ENCODE data around the gene FLVCR2. TPM values are rescaled to one million over a fixed set of nuclear protein-coding genes. Genes with fewer than 3 reads are reported as not detected.
"Not testable (repeated sequence)": the region's sequence is repeated elsewhere in the genome, so short reads cannot be mapped to it uniquely, and the experiment has no call there.

The FLVCR2 gene
- total RNA-seq, 2 experiments from 2014 or later, result 0.50 to 4.4 TPM

DNA sequence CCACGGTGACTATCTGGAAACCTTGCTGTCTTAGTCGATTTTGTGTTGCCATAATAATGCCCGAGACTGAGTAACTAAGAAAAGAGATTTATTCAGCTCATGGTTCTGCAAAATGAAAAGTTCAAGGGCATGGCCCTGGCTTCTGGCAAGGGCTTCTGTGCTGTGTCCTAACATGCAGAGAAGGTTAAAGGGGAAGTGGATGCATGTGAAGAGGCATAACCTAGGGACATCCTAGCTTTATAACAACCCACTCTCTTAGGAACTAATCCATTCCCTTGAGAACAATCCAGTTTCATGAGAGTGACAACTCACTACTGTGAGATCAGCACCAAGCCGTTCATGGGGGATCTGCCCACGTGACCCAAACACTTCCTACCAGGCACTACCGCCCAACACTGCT is 11.5 kb downstream of the FLVCR2 start:
- intact Hi-C loops (cut with micrococcal nuclease), result no loop called here

DNA sequence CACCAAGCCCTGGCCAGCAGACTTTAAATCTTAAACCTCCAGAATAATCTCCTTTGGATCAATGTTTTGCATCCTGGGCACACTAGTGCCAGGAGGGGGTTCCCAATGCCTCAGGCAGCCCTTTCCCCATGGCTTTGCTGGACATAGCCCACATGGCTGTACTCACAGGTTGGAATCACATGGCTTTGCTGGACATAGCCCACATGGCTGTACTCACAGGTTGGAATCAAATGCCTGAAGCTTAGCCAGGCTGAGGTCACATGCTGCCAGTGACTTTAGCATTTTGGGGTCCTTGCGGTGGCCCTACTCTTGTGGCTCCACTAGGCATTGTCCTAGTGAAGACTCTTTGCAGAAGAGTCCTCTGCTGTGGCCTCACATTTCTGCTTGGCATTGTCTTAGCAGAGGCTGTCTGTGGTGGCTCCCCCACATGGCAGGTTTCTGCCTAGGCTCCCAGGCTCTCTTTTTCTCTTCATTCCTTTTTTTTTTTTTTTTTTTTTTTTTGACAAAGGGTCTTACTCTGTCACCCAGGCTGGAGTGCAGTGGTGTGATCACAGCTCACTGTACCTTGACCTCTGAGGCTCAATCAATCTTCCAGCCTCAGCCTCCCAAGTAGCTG is 13.0 kb downstream of the FLVCR2 start:
- Mint-ChIP-seq H3K27me3 (no peaks in the 10 kb centered on the region), H3K4me3 (no peak overlapping the region), H3K9me3 (no peaks in the 10 kb centered on the region), H3K27ac (no peak overlapping the region), H3K4me1 (ENCODE audit: low read depth) (no peaks in the 10 kb centered on the region), H3K36me3 (ENCODE audit: low read depth) (no peaks in the 10 kb centered on the region)
- TF ChIP-seq, protein P1, sequence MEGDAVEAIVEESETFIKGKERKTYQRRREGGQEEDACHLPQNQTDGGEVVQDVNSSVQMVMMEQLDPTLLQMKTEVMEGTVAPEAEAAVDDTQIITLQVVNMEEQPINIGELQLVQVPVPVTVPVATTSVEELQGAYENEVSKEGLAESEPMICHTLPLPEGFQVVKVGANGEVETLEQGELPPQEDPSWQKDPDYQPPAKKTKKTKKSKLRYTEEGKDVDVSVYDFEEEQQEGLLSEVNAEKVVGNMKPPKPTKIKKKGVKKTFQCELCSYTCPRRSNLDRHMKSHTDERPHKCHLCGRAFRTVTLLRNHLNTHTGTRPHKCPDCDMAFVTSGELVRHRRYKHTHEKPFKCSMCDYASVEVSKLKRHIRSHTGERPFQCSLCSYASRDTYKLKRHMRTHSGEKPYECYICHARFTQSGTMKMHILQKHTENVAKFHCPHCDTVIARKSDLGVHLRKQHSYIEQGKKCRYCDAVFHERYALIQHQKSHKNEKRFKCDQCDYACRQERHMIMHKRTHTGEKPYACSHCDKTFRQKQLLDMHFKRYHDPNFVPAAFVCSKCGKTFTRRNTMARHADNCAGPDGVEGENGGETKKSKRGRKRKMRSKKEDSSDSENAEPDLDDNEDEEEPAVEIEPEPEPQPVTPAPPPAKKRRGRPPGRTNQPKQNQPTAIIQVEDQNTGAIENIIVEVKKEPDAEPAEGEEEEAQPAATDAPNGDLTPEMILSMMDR (IDR thresholded peaks at IDR 0.05), result no peak
- no peak for DNase-seq
- POLR2A ChIA-PET, result no interaction called here
- ATAC-seq, result no peak
- intact Hi-C loops (cut with micrococcal nuclease), result no loop called here
- CTCF ChIA-PET, result interaction anchor here (1.1 to 1.6 kb wide), 2 partner anchors 14 to 63 kb away, joined by 4 to 5 read pairs; no protein-coding TSS in a partner anchor

More for the DNA sequence above, 11.5 kb downstream of the FLVCR2 start:
- H3K9me3 Mint-ChIP-seq, result no peaks in the 10 kb centered on the region
- ChIA-PET POLR2A (no interaction called here), CTCF (interaction anchor here (0.8 to 2.0 kb wide), 4 partner anchors 13 to 166 kb away, joined by 3 to 10 read pairs (median 3); no protein-coding TSS in a partner anchor)
- TF ChIP-seq, protein P1 (IDR thresholded peaks at IDR 0.05), result no peak
- H3K27me3 Mint-ChIP-seq, result no peaks in the 10 kb centered on the region
- H3K4me1 Mint-ChIP-seq (ENCODE audit: low read depth), result no peaks in the 10 kb centered on the region
- no peak for ATAC-seq
- H3K36me3 Mint-ChIP-seq (ENCODE audit: low read depth), result no peaks in the 10 kb centered on the region
- no peak overlapping the region for H3K27ac Mint-ChIP-seq
- H3K4me3 Mint-ChIP-seq, result no peak overlapping the region
- no peak for DNase-seq

DNA sequence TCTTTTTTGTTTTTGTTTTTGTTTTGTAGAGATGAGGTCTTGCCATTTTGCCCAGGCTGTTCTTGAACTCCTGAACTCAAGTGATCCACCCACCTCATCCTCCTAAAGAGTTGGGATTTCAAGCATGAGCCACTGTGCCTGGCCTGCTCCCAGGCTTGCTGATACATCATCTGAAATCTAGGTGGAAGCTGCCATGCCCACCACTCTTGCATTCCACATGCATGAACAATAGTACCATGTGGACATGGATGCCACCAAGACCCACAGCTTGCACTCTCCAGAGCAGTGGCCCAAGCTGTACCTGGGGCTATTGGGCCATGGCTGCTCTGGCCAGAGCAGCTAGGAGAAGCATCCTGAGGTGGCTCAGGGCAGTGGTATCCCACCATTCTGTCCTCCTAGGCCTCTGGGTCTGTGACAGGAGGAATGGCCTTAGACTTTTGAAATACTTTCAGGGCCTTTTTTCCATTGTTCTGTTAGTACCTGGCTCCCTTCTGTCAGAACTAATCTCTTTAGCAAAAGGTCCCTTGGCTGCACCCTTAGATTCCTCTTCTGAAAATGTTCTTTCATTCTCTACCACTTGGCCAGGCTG is 13.7 kb downstream of the FLVCR2 start:
- Mint-ChIP-seq H3K4me3 (no peak overlapping the region), H3K27me3 (no peaks in the 10 kb centered on the region), H3K27ac (no peak overlapping the region), H3K4me1 (ENCODE audit: low read depth) (no peaks in the 10 kb centered on the region), H3K36me3 (ENCODE audit: low read depth) (no peaks in the 10 kb centered on the region), H3K9me3 (no peaks in the 10 kb centered on the region)
- CTCF ChIA-PET, result interaction anchor here (1.1 to 1.6 kb wide), 2 partner anchors 15 to 63 kb away, joined by 4 to 5 read pairs; no protein-coding TSS in a partner anchor
- intact Hi-C loops (cut with micrococcal nuclease), result no loop called here
- TF ChIP-seq, protein P1 (IDR thresholded peaks at IDR 0.05), result no peak
- no peak for DNase-seq
- no peak for ATAC-seq
- POLR2A ChIA-PET, result no interaction called here

DNA sequence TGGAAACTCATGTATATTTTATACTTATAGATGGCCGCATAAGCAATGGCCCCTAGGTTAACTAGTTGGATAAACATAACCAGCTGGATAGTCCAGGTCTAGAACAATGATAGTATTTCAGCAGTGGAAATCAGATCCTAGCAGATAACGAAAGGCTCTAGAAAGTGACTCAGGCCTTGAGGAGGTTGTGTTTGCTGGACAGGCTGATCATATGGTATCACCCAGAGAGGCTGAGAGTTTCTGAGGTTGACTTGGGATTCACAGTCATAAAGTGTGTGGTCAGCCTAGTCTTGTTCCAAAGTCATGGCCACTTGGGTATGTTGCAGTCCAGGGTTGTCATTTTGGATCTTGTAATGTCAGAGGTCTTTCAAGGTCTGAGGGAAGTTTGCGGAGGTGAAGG is 16.8 kb downstream of the FLVCR2 start:
- Mint-ChIP-seq H3K9me3 (no peaks in the 10 kb centered on the region), H3K27me3 (no peaks in the 10 kb centered on the region), H3K27ac (no peak overlapping the region), H3K4me1 (ENCODE audit: low read depth) (no peaks in the 10 kb centered on the region), H3K4me3 (no peak overlapping the region), H3K36me3 (ENCODE audit: low read depth) (no peaks in the 10 kb centered on the region)
- ChIA-PET CTCF (no interaction called here), POLR2A (no interaction called here)
- DNase-seq, result no peak
- no peak for ATAC-seq
- TF ChIP-seq, protein P1 (IDR thresholded peaks at IDR 0.05), result no peak
- intact Hi-C loops (cut with micrococcal nuclease), result no loop called here

DNA sequence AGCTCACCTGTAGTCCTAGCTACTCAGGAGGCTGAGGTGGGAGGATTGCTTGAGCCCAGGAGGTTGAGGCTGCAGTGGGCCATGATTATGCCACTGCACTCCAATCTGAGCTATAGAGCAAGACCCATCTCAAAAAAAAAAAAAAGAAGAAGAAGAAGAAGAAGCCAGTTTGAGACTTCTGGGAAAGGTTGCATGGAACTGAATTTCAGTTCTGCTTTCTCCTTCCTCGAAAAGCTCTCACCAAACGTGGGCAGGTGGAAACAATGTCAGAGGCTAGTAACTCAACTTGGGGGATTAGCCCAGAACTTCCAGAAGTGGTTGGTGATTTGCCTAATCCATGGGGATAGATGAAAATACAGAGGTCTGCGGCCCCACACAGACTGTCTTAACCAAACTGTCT is 18.7 kb downstream of the FLVCR2 start:
- no peak overlapping the region for H3K27ac Mint-ChIP-seq
- POLR2A ChIA-PET, result no interaction called here

DNA sequence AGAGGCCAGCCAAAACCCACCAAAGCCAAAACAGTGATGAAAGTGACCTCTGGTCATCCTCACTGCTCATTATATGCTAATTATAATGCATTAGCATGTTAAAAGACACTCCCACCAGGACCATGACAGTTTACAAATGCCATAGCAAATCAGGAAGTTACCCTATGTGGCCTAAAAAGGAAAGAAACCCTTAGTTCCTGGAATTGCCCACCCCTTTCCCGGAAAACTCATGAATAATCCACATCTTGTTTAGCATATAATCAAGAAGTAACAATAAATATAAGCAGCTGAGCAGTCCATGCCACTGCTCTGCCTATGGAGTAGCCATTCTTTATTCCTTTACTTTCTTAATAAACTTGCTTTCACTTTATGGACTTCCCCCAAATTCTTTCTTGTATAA is 21.7 kb downstream of the FLVCR2 start:
- CTCF ChIA-PET, result interaction anchor here (1.0 kb wide), 1 partner anchor 54 kb away, joined by 3 read pairs; no protein-coding TSS in a partner anchor
- H3K4me1 Mint-ChIP-seq (ENCODE audit: low read depth); H3K36me3 Mint-ChIP-seq (ENCODE audit: low read depth); H3K27ac Mint-ChIP-seq; H3K4me3 Mint-ChIP-seq; H3K27me3 Mint-ChIP-seq; POLR2A ChIA-PET; H3K9me3 Mint-ChIP-seq; ATAC-seq; intact Hi-C loops (cut with micrococcal nuclease): not testable (repeated sequence)
- DNase-seq, result peak; percentile 5

More for the DNA sequence above, 18.7 kb downstream of the FLVCR2 start:
- ATAC-seq (no peak), DNase-seq (no peak)
- TF ChIP-seq, protein P1 (IDR thresholded peaks at IDR 0.05), result no peak
- CTCF ChIA-PET, result interaction anchor here (1.2 kb wide), 1 partner anchor 36 kb away, joined by 3 read pairs; no protein-coding TSS in a partner anchor
- no peaks in the 10 kb centered on the region for H3K27me3 Mint-ChIP-seq
- no peak overlapping the region for H3K4me3 Mint-ChIP-seq
- no peaks in the 10 kb centered on the region for H3K36me3 Mint-ChIP-seq (ENCODE audit: low read depth)
- intact Hi-C loops (cut with micrococcal nuclease), result no loop called here
- H3K4me1 Mint-ChIP-seq (ENCODE audit: low read depth), result no peaks in the 10 kb centered on the region
- no peaks in the 10 kb centered on the region for H3K9me3 Mint-ChIP-seq

DNA sequence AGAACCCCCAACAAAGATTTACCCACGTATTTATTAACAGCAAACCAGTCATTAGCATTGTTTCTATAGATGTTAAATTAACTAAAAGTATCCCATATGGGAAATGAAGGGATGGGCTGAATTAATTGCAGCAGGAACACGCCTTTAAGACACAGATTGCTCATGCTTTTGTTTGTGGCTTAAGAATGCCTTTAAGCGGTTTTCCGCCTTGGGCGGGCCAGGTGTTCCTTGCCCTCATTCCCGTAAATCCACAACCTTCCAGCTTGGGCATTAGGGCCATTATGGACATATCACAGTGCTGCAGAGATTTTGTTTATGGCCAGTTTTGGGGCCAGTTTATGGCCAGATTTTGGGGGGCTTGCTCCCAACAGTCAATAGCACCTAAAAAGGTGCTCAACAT is 22.6 kb downstream of the FLVCR2 start:
- H3K4me3 Mint-ChIP-seq; H3K36me3 Mint-ChIP-seq (ENCODE audit: low read depth); H3K4me1 Mint-ChIP-seq (ENCODE audit: low read depth); H3K27ac Mint-ChIP-seq; H3K27me3 Mint-ChIP-seq; ATAC-seq; DNase-seq; POLR2A ChIA-PET; intact Hi-C loops (cut with micrococcal nuclease); H3K9me3 Mint-ChIP-seq: not testable (repeated sequence)
- CTCF ChIA-PET, result interaction anchor here (1.0 to 1.4 kb wide), 3 partner anchors 53 to 55 kb away, joined by 3 to 6 read pairs (median 4); no protein-coding TSS in a partner anchor
